ENCODE data around the gene WDR89. TPM values are rescaled to one million over a fixed set of nuclear protein-coding genes. Genes with fewer than 3 reads are reported as not detected.
A peak's percentile ranks its signal among the peaks of the same experiment; 100 is the strongest.
"Not testable (repeated sequence)": the region's sequence is repeated elsewhere in the genome, so short reads cannot be mapped to it uniquely, and the experiment has no call there.

WDR89 gene, protein sequence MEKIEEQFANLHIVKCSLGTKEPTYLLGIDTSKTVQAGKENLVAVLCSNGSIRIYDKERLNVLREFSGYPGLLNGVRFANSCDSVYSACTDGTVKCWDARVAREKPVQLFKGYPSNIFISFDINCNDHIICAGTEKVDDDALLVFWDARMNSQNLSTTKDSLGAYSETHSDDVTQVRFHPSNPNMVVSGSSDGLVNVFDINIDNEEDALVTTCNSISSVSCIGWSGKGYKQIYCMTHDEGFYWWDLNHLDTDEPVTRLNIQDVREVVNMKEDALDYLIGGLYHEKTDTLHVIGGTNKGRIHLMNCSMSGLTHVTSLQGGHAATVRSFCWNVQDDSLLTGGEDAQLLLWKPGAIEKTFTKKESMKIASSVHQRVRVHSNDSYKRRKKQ
- 6.5 TPM for total RNA-seq
- long read RNA-seq, partial matches to known transcripts, result 1 of 10 reads
- long read RNA-seq, other reads (novel, unspliced or antisense), result 8 of 10 reads

DNA sequence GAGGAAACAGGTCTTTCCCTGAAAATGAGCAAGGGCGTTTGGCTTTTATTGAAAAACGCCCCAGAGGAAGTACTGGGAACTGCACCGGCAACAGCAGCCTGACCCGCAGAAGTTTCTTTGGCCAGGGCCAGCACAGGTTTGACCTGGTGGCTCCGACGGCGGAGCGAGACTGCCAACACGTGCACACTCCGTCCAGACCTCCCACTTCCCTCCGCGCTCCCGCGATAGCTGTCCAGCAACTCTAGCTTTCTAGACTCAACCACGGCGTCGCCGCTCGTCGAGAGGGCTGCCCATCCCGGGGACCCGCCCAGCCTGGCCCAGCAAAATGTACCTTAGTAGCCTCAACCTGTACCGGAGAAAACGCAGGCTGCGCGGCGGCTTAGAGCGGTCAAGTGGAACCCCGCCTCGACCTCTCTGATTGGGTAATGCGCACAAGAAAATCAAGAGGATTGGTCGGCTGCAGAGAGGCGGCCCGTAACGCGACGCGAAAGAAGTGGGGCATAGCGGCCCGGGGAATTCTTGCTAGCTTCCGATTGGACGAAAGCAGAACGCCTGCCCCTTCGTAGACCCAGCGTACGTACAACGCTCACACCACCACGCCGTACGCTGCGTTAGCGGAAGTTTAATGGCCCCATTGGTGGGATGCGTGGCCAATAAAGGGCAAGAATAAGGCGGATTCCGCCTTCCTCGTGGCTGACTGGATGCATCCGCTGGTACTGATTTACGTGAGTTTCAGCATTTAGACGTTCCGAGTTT is at the start of gene WDR89:
TSS of gene WDR89 (minus strand) at position 399 of the 756 bp plus-strand sequence. CDS start 41,929 bp downstream, outside the sequence.
- ATAC-seq, result peak; percentile 98
- peak; percentile 96 for DNase-seq
- intact Hi-C loops (cut with micrococcal nuclease), result no loop called here

GRCh38 chr14:63689132-63689531 is 47.5 kb upstream of the WDR89 start:
- intact Hi-C loops (cut with micrococcal nuclease), result no loop called here
- DNase-seq (no peak), ATAC-seq (no peak)

DNA sequence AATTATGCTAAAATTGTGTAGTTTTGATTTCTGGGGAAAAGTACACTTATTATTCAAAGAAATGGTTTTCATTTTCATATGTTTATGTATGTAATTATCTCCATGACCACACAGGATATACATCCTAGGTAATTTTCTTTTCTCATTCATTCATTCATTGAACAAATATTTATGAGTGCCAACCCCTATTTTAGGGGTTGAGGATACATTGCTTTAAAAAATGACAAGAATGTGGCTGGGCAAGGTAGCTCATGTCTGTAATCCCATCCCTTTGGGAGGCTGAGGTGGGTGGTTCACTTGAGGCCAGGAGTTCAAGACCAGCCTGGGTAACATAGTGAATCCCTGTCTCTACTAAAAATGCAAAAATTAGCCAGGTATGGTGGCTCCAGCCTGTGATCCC is 45.3 kb upstream of the WDR89 start:
- DNase-seq (no peak), ATAC-seq (no peak)
- intact Hi-C loops (cut with micrococcal nuclease), result no loop called here

- intact Hi-C loops (cut with micrococcal nuclease), result no loop called here
- no peak for DNase-seq
Observed at GRCh38 chr14:63685401-63685800, 43.7 kb upstream of the WDR89 start.

GRCh38 chr14:63682727-63683593 is 41.3 kb upstream of the WDR89 start:
- ATAC-seq, result no peak

More at GRCh38 chr14:63685401-63685800, 43.7 kb upstream of the WDR89 start:
- no peak for ATAC-seq

GRCh38 chr14:63678536-63678935 is 36.9 kb upstream of the WDR89 start:
- no peak for ATAC-seq
- intact Hi-C loops (cut with micrococcal nuclease), result no loop called here
- DNase-seq, result no peak

More at GRCh38 chr14:63682727-63683593, 41.3 kb upstream of the WDR89 start:
- DNase-seq, result no peak
- intact Hi-C loops (cut with micrococcal nuclease), result no loop called here

DNA sequence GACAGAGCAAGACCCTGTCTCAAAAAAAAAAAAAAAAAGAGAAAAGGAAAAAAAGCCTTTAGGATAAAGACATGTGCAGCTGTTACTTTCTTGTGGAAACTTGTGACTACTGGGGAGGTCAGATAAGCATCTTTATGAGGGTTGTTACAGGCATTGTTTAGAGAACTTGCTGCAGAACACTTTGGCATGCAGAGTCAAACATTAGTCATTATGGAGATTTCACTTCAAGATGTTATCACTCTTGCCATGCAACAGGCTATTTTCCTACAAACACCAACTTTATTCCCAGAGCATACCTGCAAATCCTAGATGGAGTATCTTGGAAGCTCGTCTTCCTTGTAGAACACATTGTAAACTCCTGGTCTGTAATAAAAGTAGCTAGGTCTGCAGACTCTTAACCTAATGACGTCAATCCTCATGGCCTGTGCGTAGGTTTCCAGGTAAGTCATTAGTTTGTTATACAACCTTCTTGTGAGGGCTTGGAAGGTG is 36.3 kb upstream of the WDR89 start:
- intact Hi-C loops (cut with micrococcal nuclease), result no loop called here
- ATAC-seq (no peak), DNase-seq (no peak)

DNA sequence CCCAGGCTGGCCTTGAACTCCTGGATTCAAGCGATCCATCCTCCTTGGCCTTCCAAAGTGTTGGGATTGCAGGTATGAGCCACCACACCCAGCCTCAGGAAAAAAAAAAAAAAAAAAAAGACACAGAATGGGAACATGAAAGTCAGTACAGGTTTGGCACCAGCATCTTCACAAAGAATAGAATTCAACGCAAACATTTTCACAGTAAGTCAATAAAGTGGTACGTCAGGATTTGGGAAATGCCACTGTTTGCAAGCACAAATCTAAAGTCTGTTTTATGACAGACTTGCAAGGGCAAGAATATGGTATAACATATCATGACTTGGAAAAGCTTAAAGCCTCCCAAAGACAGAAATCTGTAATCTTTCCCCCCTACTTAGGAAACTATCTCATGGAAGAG is 34.9 kb upstream of the WDR89 start:
- DNase-seq (no peak), ATAC-seq (no peak)
- intact Hi-C loops (cut with micrococcal nuclease), result no loop called here

DNA sequence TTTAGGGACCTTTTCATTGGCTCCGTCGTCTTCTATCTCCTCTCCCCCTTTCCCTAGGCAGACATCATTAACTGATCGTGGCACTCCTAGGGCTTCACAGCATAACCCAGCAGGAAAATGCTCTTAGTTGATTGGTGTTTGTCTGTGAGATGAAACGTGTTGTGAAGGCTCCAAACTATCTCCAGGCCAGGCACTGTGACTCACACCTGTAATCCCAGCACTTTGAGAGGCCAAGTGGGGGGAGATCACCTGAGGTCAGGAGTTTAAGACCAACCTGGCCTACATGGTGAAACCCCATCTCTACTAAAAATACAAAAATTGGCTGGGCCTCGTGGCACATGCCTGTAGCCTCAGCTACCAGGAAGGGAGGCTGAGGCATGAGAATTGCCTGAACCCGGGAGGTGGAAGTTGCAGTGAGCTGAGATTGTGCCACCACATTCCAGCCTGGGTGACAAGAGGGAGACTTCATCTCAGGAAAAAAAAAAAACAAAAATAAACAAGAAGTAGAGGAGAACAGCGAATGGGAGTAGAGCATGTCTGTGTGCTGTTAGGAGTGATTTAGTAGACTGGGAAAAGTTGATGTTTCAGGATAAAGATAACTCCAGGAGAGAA is 32.3 kb upstream of the WDR89 start:
- intact Hi-C loops (cut with micrococcal nuclease), result no loop called here
- ATAC-seq (no peak), DNase-seq (no peak)

DNA sequence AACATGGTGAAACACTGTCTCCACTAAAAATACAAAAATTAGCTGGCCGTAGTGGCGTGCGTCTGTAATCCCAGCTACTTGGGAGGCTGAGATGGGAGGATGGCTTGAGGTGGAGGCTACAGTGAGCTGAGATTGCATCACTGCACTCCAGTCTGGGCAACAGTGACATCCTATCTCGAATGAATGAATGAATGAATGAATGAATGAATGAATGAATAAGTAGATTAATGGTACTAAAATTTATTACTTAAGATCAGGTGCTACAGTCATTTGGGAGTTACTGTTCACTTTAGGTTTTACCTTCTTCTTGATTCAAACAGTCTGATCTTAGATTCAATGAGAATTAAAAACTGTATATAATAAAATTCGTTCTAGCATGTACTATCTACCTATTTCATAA is 31.6 kb upstream of the WDR89 start:
- DNase-seq (no peak), ATAC-seq (no peak)
- intact Hi-C loops (cut with micrococcal nuclease), result no loop called here

DNA sequence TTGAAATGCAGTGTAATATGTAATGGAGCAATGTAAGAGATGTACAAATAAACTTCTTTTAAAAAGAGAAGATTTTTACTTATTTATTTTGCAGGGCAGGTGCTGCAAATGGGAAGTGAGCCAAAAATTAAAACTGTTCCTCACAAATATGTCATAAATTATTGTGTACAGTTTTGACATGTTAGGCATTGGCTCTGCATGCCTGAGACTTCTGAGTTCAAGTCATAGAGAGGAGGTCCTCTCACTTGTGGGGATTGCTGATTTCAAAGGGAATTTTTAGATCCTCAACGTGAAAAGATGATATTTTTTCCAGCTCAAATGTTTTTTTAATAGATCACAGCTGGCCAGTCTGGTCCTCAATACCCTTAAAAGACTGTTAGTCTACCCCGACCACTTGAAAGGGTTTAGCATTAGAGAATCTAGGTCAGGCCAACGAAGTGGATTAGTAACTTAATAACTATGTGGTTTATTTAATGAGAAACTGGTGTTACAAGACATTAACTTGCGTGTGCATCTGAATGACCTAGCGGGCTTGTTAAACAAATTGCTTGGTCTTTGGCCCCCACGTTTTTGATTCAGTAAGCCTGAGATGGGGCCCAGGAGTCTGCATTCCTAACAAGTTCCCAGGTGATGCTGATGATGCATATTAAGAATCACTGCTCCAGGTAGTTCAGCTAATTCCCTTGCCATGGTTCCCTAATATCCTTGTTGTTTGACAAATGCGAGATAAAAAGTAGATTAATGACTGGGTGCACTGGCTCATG is 30.9 kb upstream of the WDR89 start:
- intact Hi-C loops (cut with micrococcal nuclease), result no loop called here
- DNase-seq, result no peak
- ATAC-seq, result no peak

DNA sequence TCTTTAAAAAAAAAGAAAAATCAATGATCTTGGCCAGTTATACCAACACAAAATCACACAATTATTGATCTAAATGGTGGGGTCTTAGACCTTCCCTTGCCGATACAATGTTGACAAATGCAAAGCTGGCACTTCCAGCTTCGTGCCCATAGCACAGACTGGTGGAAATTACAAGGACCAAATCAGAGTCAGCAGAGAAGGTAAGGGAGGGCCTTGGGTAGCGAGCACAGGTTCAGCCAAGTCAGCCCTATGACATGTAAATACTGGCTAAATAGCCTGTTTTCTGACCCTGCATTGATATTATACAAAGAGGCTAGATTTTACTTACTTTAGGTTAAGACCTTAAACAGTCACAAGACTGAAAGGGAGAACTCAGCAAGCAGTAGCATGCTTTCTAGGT is 30.3 kb upstream of the WDR89 start:
- intact Hi-C loops (cut with micrococcal nuclease), result no loop called here
- DNase-seq (no peak), ATAC-seq (no peak)

DNA sequence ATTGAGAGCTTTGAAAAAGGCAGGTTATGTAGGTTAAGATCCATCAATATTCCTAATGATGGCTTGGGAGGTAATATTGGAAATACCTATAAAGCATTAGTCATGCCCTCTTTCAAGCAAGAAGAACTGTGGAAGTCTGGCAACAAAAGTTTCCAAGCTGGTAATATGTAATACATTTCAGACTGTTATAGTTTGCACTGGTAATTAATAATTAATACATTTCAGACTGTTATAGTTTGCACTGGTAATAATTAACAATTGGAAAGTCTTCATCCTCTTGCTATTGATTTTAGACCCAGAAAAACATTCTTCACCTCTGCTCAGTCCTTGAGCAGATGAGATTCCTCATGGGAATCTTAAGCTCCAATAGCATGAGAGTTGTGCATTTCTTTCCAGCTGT is 29.0 kb upstream of the WDR89 start:
- DNase-seq (no peak), ATAC-seq (no peak)
- intact Hi-C loops (cut with micrococcal nuclease), result no loop called here

GRCh38 chr14:63666335-63666734 is 24.7 kb upstream of the WDR89 start:
- ATAC-seq, result no peak
- intact Hi-C loops (cut with micrococcal nuclease), result no loop called here
- DNase-seq, result no peak

- no peak for ATAC-seq
- DNase-seq, result no peak
- intact Hi-C loops (cut with micrococcal nuclease), result no loop called here
Observed at GRCh38 chr14:63663428-63664341, 22.0 kb upstream of the WDR89 start.

GRCh38 chr14:63662776-63663175 is 21.1 kb upstream of the WDR89 start:
- intact Hi-C loops (cut with micrococcal nuclease), result no loop called here
- DNase-seq (no peak), ATAC-seq (no peak)

DNA sequence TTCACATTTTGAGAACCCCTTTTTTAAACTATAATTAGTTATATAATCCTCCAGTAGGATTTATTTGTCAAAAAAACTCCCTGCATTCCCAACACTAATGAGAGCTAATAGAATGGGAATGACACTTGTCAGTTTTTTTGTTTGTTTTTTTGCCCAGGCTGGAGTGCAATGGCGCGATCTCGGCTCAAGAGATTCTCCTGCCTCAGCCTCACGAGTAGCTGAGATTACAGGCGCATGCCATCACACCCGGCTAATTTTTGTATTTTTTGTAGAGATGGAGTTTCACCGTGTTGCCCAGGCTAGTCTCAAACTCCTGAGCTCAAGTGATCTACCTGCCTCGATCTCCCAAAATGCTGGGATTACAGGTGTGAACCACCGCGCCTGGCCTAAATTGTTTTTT is 20.2 kb upstream of the WDR89 start:
- intact Hi-C loops (cut with micrococcal nuclease); ATAC-seq; DNase-seq: not testable (repeated sequence)
